NCI-H446 treated with DMSO at 0.1 percent for 48 hours (cell line): ENCODE results near the gene KRT3.
"Not testable (repeated sequence)": the region's sequence is repeated elsewhere in the genome, so short reads cannot be mapped to it uniquely, and the experiment has no call there.

Experiments used
- DNase-seq: peaks from one replicate; lab custom pipeline; 2025; lab: John Stamatoyannopoulos, UW

The KRT3 gene

DNA sequence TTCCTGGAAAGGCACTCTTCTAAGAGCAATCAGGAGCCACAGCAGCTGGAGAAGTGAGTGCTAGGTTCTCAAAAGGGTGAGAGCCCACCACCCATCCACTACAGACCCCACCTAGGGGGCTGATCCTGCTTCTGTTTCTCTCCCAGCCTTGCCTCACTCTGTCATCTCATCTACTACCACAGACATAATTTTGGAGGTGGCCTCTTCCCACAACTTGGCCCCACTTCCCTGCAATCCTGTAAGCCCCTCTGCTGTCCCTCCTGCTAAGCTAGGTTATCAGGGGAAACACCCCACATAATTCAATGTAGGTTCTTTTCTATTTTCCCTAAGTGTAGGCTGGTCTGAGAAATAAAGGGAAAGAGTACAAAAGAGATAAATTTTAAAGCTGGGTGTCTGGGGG lies 35.3 kb downstream of the KRT3 start:
- no peak for DNase-seq

DNA sequence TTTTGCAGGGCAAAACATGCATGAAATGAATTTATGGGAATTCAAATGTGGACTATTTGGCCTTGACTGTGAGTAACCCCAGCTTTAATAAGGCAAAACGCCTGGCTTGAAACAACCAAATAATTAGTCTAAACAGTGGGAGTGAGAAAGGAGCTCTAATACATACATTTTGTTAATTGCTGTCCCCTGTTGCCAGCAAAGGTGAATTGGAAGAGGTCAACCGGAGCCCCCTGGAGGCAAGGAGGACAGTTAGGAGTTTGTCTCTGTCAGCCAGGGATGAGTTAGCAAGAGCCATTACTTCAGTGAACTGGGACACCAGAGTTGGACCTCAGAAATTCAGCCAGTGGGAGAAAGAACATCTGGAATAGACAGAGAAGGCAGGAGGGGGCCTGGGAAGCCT lies 36.2 kb downstream of the KRT3 start:
- no peak for DNase-seq

DNA sequence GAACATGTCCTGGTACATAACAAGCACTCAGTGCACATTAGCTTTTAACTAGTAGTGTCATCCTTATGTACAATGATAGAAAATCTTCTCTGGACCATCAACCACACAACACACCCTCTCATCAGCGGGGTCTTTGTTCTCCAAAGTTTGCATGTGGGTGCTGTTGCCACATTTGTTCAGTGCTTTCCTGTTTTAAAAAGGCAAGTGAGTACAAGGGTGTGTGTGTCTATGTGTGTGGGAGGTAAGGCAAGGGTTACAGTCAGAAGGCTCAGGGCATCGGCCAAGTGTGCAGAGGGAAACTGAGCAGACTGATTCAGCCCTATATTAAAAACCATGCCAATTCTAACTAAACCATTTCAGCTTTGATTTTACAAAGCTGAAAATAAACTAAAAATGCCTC lies 36.7 kb downstream of the KRT3 start:
- DNase-seq, result no peak

DNA sequence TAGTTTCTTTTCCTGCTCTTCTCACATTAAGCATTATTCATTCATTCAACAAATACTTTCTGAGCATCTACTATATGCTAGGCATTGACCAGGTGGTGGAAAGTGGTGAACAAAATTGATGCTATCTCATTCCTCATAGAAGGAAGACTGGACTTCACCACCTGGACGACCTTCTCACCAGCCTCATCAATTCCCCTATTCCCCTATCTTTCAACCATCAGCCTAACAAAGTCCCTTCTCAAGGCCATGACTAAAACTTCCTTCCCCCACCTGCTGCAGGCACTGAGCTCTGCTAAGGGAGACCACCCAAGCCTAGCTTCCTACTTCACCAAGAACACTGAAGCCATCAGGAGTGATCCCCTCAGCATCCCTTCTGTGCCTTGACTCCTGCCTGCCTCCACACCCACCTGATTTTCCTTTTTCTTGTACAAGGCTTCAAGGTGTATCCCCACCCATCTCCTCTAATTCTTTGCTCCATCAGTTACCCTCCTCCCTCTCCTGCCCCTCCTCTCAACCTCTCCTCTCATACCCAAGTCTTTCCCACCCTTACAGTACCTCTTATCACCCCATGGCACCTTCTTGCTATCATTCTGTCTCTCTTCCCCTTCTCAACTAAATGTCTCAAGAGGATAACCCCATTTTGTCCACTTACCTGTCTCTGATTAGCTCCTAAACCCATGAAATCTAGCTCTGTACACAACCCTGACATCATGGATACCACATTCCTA lies 38.3 kb downstream of the KRT3 start:
- DNase-seq, result no peak

DNA sequence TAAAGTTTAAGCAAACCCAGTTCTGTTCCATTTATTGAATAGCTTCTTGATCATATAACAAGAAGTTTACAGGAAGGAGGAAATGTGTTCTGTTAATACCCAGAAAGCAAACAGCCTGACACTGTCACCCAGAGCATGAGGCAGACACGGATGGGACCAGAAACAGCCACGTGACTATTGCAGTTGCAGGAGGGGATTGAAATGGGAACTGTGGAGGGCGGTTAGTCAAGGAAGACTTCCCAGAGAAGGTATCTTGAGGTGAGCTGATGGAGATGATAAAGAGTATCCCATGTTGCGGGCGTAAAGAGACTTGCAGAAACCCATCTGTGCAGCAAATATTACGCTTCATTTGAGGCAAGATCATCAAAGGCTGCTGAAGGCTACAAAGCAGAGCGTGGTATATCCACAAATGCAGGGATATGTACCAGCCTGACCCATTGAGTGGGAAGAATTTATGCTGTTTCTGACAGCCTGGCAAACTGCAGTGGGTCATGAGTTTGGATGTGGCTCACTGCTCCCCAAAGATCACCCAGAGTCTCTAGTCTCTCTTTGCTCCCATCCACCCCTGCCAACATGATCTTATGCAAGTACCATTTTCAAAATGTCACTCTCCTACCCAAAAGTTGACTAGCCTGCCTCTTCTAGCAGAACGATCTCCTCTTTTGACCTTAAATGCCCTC lies 39.5 kb downstream of the KRT3 start:
- DNase-seq, result no peak

DNA sequence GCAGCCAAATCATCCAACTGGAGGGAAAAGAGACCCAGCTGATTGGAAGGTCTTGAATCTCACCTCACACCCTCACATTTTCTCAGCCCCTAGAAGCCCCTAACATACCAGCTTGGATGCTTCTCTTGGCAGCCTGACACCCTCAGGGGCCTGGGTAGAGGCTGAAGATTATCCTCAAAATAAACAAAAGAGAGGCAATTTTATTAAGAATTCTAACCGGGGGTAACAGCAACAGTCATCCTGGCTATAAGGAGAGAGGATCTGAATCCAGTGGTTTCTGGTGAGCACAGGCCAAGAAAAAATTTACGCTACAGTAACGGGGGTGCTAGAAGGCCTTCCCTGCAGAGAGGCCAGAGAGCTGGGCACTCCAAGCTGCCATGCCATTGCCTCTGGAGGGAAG lies 40.4 kb downstream of the KRT3 start:
- no peak for DNase-seq

DNA sequence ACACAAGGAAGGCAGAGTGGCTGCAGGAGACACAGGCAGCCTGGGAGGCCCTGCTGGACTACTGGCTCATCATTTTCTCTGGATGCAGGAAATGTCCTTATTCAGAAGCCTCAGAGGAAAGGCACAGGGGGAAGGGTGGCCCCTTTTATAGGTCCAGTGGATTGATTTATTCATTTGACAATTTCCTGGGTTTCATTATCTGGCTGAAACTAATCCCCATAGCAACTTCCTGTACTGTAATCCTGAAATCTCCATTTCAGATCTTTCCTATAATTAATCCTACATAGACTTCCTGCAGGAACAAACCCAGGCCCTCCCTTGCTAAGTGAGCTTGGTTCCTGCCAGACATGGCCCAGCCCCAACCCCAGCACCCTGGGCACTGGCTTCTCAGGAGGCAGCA lies 41.8 kb downstream of the KRT3 start:
- DNase-seq, result no peak

DNA sequence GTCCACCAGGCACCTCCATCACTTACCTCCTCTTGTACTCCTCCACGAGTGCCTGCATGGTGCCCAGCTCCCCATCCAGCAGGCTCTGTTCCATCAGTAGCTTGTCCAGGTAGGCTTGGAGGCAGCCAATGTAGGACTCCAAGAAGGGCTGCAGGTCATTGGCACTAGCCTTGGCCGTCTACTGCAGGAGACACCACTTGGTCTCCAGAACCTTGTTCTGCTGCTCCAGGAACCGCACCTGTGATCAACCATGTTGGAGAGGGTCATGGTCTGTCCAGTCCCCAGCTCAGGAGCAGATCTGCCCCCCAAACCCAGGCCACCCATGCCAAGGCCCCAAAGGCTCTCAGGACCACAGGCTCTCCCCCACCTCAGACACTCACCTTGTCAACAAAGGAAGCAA lies 42.6 kb downstream of the KRT3 start:
- DNase-seq, result no peak

DNA sequence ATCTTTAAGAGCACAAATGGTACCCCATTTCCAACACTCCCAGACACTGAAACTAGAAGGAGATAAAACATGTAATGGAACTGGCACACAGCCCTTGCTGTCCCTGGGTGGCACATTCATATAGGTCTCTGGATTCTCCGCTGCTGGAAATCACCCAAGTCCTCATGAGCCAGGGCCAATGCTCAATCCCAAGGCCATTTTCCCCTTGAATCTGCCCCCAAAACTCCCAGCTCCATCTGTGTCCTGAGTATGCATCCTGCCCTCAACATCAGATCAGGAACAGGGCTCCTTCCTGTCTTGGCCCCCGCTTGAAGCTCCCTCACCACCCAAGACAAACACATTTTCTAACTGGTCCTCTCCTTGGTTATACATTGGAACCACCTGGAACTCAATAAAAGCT lies 43.4 kb downstream of the KRT3 start:
- DNase-seq, result no peak

DNA sequence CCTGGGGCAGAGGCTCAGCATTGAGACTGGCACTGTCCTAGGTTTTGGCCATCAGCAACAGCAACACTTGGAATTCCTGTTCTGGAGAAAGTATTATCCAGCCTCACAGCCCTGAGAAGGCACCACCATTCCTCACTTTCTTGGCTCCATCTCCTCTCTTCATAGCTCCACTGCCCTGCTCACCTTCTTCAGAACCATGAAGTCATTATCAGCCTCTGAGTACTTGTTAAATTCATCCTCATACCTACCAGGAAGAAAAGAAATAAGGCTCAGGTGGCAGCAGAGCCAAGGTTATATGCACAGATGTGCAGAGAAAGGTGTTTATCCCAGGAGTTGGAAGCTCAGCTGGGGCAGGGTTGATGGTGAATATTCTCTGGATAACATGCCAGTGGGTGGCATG lies 44.1 kb downstream of the KRT3 start:
- no peak for DNase-seq

DNA sequence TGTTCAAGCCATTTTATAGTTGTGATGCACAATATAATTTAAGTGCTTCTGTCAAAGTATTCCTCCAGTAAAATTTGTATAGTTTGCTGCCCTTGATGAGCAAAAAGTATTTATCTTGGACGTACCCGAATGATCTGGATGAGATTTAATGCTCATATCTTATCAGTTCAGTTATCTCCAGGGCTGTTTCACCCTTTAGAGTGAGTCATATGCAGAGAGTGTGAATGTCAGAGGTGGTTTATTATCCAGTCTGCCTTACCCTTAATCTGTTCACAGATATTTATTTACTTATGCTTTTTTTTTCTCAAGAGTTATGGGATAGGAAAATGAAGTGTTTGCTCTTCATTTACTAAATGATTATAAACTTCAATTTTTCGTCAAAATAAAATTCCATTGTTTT lies 45.4 kb downstream of the KRT3 start:
- DNase-seq, result not testable (repeated sequence)

DNA sequence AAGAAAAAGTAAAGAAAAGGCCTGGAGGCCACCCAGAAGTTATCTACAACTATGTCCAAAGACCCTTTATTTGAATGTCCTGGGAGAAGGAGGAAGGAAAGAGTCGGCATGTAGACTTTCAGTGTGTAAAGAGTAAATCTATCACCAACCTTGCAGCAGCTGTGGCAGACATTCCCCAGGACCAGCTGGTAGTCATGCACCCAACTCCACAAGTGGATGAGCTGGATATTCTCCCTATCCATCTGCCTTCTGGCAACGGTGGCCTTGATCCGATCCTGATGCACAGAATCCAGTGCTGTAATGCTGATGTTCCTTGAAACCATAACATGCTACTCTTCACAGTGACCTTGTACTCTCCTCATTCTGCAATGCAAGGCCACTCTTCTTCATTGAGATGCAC lies 46.1 kb downstream of the KRT3 start:
- DNase-seq, result no peak

DNA sequence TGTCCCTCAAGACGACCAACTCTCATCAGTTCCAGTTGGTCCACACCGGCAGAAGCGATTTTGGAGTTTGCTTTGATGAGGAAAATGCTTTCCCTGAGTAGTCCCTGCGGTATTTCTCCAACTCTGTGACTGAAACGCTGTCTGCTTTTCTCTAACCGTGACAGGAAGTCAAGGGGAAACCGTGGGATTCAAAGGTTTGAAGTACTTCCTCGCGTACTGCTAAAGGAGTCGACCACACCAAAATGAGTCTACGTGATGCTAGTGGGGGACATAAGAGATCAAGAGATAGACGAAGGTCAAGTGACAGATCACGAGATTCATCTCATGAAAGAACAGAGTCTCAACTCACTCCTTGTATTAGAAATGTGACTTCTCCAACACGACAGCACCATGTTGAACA lies 47.3 kb downstream of the KRT3 start:
- DNase-seq, result no peak

DNA sequence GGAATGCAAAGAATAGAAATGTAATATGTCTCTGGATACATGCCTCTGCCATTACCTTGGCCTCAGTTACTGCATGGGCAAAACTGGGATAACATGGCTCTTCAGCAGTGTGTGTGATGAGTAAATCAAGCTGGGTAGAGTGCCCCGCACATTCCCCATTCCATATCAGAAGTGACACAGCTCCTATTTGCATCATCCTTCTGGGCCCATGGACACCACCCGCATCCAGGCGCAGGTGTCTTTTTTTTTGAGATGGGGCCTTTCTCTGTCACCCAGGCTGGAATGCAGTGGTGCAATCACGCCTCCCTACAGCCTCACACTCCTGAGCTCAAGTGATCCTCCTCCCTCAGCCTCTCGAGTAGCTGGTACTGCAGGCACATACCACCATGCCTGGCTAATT lies 50.4 kb downstream of the KRT3 start:
- no peak for DNase-seq

DNA sequence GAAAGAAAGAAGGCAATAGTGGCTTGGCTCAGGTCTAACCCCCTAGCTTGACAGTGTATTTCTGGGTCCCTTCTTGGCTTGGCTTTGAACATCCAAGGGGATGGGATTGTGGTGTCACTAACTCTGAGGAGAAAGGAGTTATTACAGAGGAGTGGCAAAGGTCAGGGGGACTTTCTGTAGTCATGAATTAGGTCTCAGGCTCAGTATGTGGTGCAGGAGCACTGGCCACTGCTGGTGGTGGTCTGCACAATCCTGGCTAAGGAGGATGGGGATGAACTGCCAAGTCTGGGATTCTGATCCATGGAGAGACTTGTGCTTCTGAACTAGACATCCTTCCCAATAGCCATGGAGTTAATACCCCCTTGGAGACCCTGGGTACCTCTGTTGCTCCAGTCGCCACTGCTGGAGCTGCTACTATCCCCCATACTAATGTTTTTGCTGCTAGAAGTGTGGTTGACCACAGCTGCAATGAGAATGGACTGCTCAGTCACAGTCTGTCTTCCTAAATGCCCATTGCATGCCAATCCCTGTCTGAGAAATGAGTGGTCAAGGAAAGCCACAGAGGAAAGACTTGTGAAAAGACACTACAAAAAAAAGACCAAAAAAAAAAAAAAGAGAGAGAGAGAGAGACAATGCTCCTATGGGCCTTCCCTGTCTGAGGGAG lies 51.3 kb downstream of the KRT3 start:
- DNase-seq, result no peak

DNA sequence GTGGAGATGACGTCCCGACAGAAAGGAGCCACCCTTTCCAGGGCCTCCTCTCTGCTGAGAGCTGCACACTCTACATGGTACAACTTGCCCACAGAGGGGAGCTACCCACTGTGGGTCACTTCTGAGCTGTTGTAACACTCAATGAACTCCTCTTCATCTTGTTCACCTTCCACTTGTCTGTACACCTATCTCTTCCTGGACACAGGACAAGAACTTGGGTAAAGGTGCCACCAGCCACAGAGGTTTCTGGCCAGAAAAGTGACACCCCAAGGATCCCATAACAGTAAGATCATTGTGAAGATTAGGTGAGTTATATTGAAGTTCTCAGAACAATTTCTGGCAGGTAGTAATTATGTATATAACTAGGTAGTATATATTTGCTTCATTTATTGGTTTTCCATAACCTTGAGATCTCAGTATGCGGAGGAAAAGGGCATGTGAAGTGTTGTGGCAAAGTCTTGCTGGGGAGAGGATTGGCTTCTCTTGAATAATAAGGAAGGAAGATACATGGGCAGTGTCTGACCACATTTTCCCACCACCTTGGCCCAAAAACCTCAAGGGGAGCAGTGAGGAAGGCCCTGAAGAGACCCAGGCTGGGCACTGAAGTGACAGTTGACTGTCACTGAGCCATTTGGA lies 53.0 kb downstream of the KRT3 start:
- DNase-seq, result no peak

DNA sequence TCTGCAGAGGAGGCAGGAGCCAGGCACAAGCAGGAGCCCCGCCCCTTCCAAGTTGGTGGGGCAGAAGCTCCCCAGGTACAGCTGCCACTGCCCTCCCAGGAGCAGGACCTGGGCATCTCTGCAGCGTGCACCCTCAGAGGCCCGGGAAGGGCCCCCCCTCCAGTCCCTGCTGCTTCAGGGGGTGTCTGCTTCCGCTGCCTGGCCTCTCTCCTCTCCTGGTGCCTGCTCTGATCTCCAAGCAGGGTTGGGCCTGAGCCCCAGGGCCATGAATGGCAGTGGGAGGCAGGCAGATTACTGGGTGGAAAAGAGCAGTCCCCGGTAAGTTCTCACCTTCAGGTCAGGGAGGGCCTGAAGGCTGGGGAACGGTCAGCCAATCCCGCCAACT lies 53.7 kb downstream of the KRT3 start:
- no peak for DNase-seq

DNA sequence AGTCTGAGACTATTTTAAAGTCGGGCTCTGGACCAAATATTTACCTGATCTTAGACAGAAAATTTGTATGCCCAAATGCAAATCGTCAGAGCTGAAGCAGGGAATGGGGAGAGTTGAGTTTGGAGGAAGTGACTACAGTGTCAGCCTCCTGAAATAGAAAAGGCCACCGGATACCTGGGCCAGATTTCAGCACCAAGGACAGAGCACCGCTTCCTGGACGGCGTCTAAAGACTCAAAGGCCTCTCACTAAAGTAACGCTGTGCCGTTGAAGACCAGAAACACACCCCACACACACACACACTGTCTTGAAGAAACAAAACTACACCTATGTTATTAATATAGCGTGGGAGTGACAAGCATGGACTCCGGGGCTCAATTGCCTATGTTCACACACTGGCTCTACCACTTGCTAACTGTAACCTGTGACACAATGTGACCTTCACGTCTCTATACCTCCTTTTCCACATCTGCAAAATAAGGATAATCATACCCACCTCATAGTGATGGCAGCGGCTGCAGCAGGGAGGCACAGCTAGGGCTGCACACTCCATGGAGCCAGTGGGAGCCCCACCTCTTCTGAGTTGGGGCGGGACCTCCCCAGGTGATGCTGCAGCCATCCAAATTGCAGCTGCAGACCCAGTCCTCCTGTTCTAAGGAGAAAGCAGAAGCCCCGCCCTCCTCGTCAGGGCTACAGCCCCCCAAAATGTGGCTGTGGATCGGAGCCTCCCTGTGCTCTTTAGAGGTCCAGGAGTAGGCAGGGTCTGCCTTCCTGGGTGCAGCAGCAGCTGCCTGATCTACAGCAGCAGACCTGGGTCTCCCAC lies 54.3 kb downstream of the KRT3 start:
- DNase-seq, result no peak

DNA sequence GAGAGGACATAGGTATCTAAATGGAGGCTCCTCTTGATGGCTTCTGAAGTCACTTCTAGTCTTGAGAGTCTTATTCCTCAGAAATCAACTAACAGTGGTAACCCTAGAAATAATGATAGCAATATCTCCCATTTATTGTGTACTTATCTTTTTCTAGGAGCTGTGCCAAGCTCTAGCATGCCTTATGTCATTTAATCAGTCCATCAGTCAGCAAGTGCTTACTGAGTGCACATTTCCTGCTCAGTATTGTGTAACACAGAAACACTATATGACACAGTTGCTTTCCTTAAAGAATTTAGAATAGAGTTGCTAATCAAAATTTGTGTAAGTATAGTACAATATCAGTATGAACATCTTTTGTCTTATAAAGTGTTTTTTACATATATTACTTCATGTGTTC lies 55.3 kb downstream of the KRT3 start:
- DNase-seq, result peak; percentile 1

DNA sequence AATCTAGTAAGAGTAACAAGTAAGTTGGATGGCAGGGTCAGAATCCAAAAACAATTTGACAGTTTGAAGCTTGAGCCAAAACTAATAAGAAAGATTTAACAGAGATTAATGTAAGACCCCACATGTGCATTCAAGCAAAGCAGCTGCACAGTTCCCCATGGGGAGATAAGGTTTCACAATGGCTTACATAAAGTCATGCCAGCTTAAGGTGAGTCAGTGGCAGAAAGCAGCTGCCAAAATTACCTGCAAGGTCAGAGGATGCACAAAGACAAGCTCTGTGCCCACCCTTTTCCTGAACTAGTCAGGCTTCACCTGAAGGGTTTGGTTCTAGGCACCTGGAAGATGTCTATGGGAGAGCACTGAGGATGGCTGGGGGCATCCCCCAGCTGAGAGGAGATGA lies 56.0 kb downstream of the KRT3 start:
- DNase-seq, result no peak
